Adrenal gland (tissue), 5 donors: ENCODE results near the gene TMCC1.

ENCODE experiments used
- POLR2A ChIP-seq, 2 donors: fragments of 450-650 bp; IDR thresholded peaks; one replicate each; pipeline ENCODE4 v1.6.1; 2017; ENCODE audit warnings: antibody characterized with exemption in 2 of 2, mild to moderate bottlenecking in 2 of 2, moderate library complexity in 1 of 2
- TF ChIP-seq, protein P1 (sequence below), 6 experiments: fragments of 450-650 bp in 4 of 6; fragments of 200-600 bp in 2 of 6; sonication (generic) in 1 of 6; IDR thresholded peaks; 1 replicate in 5 of 6; 2 replicates in 1 of 6; pipeline versions ENCODE4 v1.5.1 to v1.8.0; 2016 to 2021; ENCODE audit warnings: antibody characterized with exemption in 6 of 6, mild to moderate bottlenecking in 2 of 6, moderate library complexity in 1 of 6
- donor health status: DM: no; HTN: no; CAD: no.

DNA sequence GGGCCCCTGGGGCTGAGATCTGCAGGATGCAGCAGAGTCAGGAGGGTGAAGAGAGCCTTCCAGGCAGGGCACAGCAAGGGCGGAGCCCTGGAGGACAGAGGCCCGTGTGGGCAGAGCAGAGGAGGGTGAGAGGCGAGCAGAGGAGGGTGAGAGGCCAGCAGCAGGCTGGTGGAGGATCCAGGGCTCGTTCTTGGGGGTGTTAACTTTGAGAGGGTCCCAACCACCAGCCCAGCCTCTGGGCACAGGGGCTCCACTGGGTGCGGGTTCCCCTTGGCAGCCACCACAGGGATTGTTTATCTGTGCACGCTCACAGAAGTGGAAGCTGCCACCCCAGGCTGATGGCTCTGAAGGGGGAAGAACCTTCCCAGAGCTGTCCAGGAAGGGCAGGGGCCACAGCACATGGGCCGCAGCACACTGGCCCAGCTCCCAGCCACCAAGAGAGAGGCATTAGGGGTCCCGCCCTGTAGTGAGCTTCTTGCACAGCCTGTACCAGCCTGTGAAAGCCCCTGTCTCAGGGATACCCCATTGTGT is 277.7 kb downstream of the TMCC1 start:
- no peak for TF ChIP-seq POLR2A (IDR thresholded peaks at IDR 0.05)
- TF ChIP-seq, protein P1, sequence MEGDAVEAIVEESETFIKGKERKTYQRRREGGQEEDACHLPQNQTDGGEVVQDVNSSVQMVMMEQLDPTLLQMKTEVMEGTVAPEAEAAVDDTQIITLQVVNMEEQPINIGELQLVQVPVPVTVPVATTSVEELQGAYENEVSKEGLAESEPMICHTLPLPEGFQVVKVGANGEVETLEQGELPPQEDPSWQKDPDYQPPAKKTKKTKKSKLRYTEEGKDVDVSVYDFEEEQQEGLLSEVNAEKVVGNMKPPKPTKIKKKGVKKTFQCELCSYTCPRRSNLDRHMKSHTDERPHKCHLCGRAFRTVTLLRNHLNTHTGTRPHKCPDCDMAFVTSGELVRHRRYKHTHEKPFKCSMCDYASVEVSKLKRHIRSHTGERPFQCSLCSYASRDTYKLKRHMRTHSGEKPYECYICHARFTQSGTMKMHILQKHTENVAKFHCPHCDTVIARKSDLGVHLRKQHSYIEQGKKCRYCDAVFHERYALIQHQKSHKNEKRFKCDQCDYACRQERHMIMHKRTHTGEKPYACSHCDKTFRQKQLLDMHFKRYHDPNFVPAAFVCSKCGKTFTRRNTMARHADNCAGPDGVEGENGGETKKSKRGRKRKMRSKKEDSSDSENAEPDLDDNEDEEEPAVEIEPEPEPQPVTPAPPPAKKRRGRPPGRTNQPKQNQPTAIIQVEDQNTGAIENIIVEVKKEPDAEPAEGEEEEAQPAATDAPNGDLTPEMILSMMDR (IDR thresholded peaks at IDR 0.05) = no peak
